Glutamatergic neuron (in vitro differentiated cells): ENCODE results near the gene ACSS1. TPM values are rescaled to one million over a fixed set of nuclear protein-coding genes. Genes with fewer than 3 reads are reported as not detected.

Experiments
- DNase-seq: peaks from one replicate; pipeline ENCODE4 v3.0.0; 2022
- H3K27ac Mint-ChIP-seq: one replicate; pipeline ENCODE4 v1.8.0; 2020; ENCODE audit warnings: mild to moderate bottlenecking, mixed read lengths, inconsistent platforms; ENCODE audit not compliant: unreplicated experiment
- H3K27me3 Mint-ChIP-seq: one replicate; pipeline ENCODE4 v1.8.0; 2020; ENCODE audit warnings: mild to moderate bottlenecking, moderate library complexity, mixed read lengths, inconsistent platforms; ENCODE audit not compliant: unreplicated experiment
- H3K36me3 Mint-ChIP-seq: one replicate; pipeline ENCODE4 v1.8.0; 2020; ENCODE audit warnings: mild to moderate bottlenecking, mixed read lengths, inconsistent platforms; ENCODE audit not compliant: unreplicated experiment
- H3K4me1 Mint-ChIP-seq: one replicate; pipeline ENCODE4 v1.8.0; 2020; ENCODE audit warnings: mild to moderate bottlenecking, low read depth, mixed read lengths, inconsistent platforms; ENCODE audit not compliant: unreplicated experiment
- H3K4me3 Mint-ChIP-seq: one replicate; pipeline ENCODE4 v1.8.0; 2020; ENCODE audit warnings: mild to moderate bottlenecking, mixed read lengths, inconsistent platforms; ENCODE audit not compliant: unreplicated experiment
- H3K9me3 Mint-ChIP-seq: one replicate; pipeline ENCODE4 v1.8.0; 2020; ENCODE audit warnings: mild to moderate bottlenecking, moderate library complexity, mixed read lengths, inconsistent platforms; ENCODE audit not compliant: unreplicated experiment
- total RNA-seq: library from RNA; stranded (reverse); fragmentation: NEBNext Ultra II Directional; extraction: Animal tissue kit (Norgen Biotek cat#: 25700); gene quantifications from one replicate; pipeline ENCODE4 v1.2.1, GENCODE V29; 2021; ENCODE audit not compliant: unreplicated experiment
- TF ChIP-seq, protein P1 (sequence below): fragments of 200-600 bp; sonication (generic); IDR thresholded peaks from one replicate; pipeline ENCODE4 v1.5.0; 2021; ENCODE audit not compliant: partially characterized antibody, unreplicated experiment

ACSS1 gene
- total RNA-seq, 1 donor from 2014 or later: not detected

DNA sequence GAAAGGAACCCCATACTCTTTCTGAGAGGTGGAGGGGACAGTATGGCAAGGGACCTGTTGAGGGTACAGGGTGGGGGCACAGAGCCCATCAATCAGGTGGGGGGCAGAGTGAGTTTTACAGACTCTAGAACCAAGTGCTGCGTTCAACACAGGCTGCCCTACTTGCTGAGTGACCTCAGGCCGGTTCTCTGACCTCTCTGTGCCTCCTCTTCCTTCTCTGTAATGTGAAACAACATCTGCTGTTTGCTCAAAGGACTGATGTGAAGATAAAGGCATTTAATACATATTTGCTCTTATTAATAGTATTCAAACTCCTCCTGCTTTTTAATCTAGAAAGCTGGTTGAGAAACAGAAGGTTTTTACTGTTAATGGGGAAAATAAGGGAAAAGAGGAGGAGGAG, 39.5 kb downstream of the ACSS1 start:
- DNase-seq: no peak
- Mint-ChIP-seq H3K4me1 (no peaks in the 10 kb centered on the region), H3K4me3 (no peak overlapping the region), H3K27me3 (no peaks in the 10 kb centered on the region), H3K36me3 (no peaks in the 10 kb centered on the region), H3K9me3 (peaks cover 4% of the 10 kb centered on the region), H3K27ac (no peak overlapping the region)
- TF ChIP-seq, protein P1, sequence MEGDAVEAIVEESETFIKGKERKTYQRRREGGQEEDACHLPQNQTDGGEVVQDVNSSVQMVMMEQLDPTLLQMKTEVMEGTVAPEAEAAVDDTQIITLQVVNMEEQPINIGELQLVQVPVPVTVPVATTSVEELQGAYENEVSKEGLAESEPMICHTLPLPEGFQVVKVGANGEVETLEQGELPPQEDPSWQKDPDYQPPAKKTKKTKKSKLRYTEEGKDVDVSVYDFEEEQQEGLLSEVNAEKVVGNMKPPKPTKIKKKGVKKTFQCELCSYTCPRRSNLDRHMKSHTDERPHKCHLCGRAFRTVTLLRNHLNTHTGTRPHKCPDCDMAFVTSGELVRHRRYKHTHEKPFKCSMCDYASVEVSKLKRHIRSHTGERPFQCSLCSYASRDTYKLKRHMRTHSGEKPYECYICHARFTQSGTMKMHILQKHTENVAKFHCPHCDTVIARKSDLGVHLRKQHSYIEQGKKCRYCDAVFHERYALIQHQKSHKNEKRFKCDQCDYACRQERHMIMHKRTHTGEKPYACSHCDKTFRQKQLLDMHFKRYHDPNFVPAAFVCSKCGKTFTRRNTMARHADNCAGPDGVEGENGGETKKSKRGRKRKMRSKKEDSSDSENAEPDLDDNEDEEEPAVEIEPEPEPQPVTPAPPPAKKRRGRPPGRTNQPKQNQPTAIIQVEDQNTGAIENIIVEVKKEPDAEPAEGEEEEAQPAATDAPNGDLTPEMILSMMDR: no peak

DNA sequence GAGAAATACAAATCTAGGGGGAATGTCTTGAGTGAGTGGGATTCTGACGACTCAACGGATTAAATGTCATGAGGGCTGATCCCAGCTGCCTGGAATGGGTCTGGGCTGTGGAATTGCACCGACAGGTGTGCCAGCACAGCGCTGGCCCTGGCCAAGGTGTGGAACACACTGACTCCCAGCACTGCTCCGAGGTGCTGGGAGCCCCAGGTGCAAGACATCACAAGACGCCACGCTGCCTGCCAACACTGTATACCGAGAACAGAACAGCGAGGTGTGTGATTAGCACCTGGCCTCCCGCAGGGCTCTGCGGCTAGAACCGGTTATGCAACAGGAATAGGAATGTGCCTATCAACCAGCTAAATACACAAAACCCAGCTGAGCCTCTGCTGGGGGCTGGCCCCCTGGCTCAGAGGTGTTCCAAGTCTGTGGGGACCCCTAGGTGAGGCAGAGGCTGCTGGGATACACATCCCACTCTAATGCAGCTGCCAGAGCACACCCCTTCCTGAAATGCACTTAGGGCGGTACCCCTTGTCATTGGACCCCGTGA, 40.6 kb downstream of the ACSS1 start:
- TF ChIP-seq, protein P1: no peak
- DNase-seq: no peak
- no peak overlapping the region for H3K4me3 Mint-ChIP-seq

DNA sequence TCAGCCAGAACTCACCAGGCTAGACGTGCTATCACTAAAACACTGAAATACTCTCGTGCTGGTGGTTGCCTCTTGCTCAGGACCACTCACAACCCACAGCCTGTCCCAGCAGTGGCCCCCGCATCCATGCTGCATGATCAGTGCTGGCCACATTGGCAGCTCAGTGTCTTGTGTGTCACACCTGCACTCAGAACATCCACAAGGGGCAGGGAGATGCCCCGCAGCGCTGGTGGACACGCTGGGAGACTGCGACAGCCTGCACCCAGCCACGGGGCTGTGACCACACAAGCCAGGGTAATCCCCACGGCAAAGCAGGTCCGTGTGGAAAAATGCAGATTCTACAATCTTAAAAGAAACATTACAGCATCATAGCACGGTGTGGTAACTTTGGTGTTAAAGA, 41.5 kb downstream of the ACSS1 start:
- TF ChIP-seq, protein P1: no peak
- H3K27me3 Mint-ChIP-seq: no peaks in the 10 kb centered on the region
- H3K9me3 Mint-ChIP-seq: peaks cover 4% of the 10 kb centered on the region
- H3K4me3 Mint-ChIP-seq: no peak overlapping the region
- H3K27ac Mint-ChIP-seq: no peak overlapping the region
- H3K4me1 Mint-ChIP-seq: no peaks in the 10 kb centered on the region
- H3K36me3 Mint-ChIP-seq: no peaks in the 10 kb centered on the region
- no peak for DNase-seq

More for the DNA sequence above, 40.6 kb downstream of the ACSS1 start:
- Mint-ChIP-seq H3K27ac (no peak overlapping the region), H3K9me3 (peaks cover 4% of the 10 kb centered on the region), H3K27me3 (no peaks in the 10 kb centered on the region), H3K4me1 (no peaks in the 10 kb centered on the region), H3K36me3 (no peaks in the 10 kb centered on the region)

- DNase-seq: no peak
- Mint-ChIP-seq H3K27ac (no peak overlapping the region), H3K4me3 (no peak overlapping the region), H3K4me1 (no peaks in the 10 kb centered on the region), H3K27me3 (no peaks in the 10 kb centered on the region), H3K9me3 (peaks cover 4% of the 10 kb centered on the region), H3K36me3 (no peaks in the 10 kb centered on the region)
- TF ChIP-seq, protein P1: no peak
Measured at GRCh38 chr20:25015986-25016385, 42.0 kb downstream of the ACSS1 start.

GRCh38 chr20:25014816-25015215, 43.1 kb downstream of the ACSS1 start:
- H3K36me3 Mint-ChIP-seq: no peaks in the 10 kb centered on the region

More at GRCh38 chr20:25014816-25015215, 43.1 kb downstream of the ACSS1 start:
- DNase-seq: no peak
- TF ChIP-seq, protein P1: no peak
- H3K27ac Mint-ChIP-seq: no peak overlapping the region
- H3K27me3 Mint-ChIP-seq: peaks cover 6% of the 10 kb centered on the region
- peaks cover 4% of the 10 kb centered on the region for H3K9me3 Mint-ChIP-seq
- no peak overlapping the region for H3K4me3 Mint-ChIP-seq
- H3K4me1 Mint-ChIP-seq: no peaks in the 10 kb centered on the region
